ENCODE measurements around the gene WRNIP1.

WRNIP1 gene

GRCh38 chr6:2775003-2775402 lies 9.8 kb downstream of the WRNIP1 start:
- peaks cover 8% of the 10 kb centered on the region for H3K4me1 ChIP-seq
- H3K9me3 ChIP-seq: no peaks in the 10 kb centered on the region
- TF ChIP-seq CTCF (IDR thresholded peaks at IDR 0.05; ENCODE audit: low read depth, low read length): no peak
- H3K27me3 ChIP-seq: no peaks in the 10 kb centered on the region
- H3K4me3 ChIP-seq (ENCODE audit: low read depth, low read length): no peak overlapping the region
- peaks cover 24% of the 10 kb centered on the region for H3K36me3 ChIP-seq
- no peak for DNase-seq

- Histone ChIP-seq H3K36me3 (peaks cover 37% of the 10 kb centered on the region), H3K27me3 (no peaks in the 10 kb centered on the region), H3K4me1 (no peaks in the 10 kb centered on the region), H3K9me3 (no peaks in the 10 kb centered on the region), H3K4me3 (ENCODE audit: low read depth, low read length) (no peak overlapping the region)
- TF ChIP-seq CTCF (IDR thresholded peaks at IDR 0.05; ENCODE audit: low read depth, low read length): no peak
- no peak for DNase-seq
Measured at GRCh38 chr6:2777249-2777648, 12.1 kb downstream of the WRNIP1 start.

- peaks cover 52% of the 10 kb centered on the region for H3K36me3 ChIP-seq
- no peak for DNase-seq
- no peak for TF ChIP-seq CTCF (IDR thresholded peaks at IDR 0.05; ENCODE audit: low read depth, low read length)
Measured at GRCh38 chr6:2780102-2780737, 15.0 kb downstream of the WRNIP1 start.

GRCh38 chr6:2781685-2782355 lies 16.6 kb downstream of the WRNIP1 start:
- H3K4me3 ChIP-seq (ENCODE audit: low read depth, low read length): no peak overlapping the region
- peaks cover 52% of the 10 kb centered on the region for H3K36me3 ChIP-seq
- no peaks in the 10 kb centered on the region for H3K27me3 ChIP-seq
- no peak for DNase-seq
- TF ChIP-seq CTCF (IDR thresholded peaks at IDR 0.05; ENCODE audit: low read depth, low read length): no peak
- H3K4me1 ChIP-seq: no peaks in the 10 kb centered on the region
- no peaks in the 10 kb centered on the region for H3K9me3 ChIP-seq

More at GRCh38 chr6:2780102-2780737, 15.0 kb downstream of the WRNIP1 start:
- Histone ChIP-seq H3K4me1 (no peaks in the 10 kb centered on the region), H3K9me3 (no peaks in the 10 kb centered on the region), H3K4me3 (ENCODE audit: low read depth, low read length) (no peak overlapping the region), H3K27me3 (no peaks in the 10 kb centered on the region)

- Histone ChIP-seq H3K4me3 (ENCODE audit: low read depth, low read length) (no peak overlapping the region), H3K4me1 (no peaks in the 10 kb centered on the region), H3K9me3 (no peaks in the 10 kb centered on the region), H3K27me3 (no peaks in the 10 kb centered on the region), H3K36me3 (peaks cover 52% of the 10 kb centered on the region)
- no peak for DNase-seq
- TF ChIP-seq CTCF (IDR thresholded peaks at IDR 0.05; ENCODE audit: low read depth, low read length): no peak
Measured at GRCh38 chr6:2782356-2782708, 17.1 kb downstream of the WRNIP1 start.

- Histone ChIP-seq H3K36me3 (peaks cover 52% of the 10 kb centered on the region), H3K9me3 (no peaks in the 10 kb centered on the region), H3K27me3 (no peaks in the 10 kb centered on the region), H3K4me3 (ENCODE audit: low read depth, low read length) (no peak overlapping the region), H3K4me1 (no peaks in the 10 kb centered on the region)
- no peak for DNase-seq
- TF ChIP-seq CTCF (IDR thresholded peaks at IDR 0.05; ENCODE audit: low read depth, low read length): no peak
Measured at GRCh38 chr6:2782825-2783187, 17.6 kb downstream of the WRNIP1 start.

All from BE2C (cell line).